DLD1 (cell line): ENCODE results near the gene NNT.
"Not testable (repeated sequence)": the region's sequence is repeated elsewhere in the genome, so short reads cannot be mapped to it uniquely, and the experiment has no call there.

ENCODE experiments used
- in situ Hi-C: cut with HindIII; loops from 2 replicates; pipeline ENCODE4 v1.10.0; 2017; ENCODE audit warnings: low sequenced_read_pairs

NNT gene

GRCh38 chr5:43702293-43702692, 99.3 kb downstream of the NNT start:
- in situ Hi-C loops: no loop called here

GRCh38 chr5:43702815-43703214, 99.8 kb downstream of the NNT start:
- in situ Hi-C loops: no loop called here

GRCh38 chr5:43704243-43704642, 101.3 kb downstream of the NNT start:
- in situ Hi-C loops: no loop called here

GRCh38 chr5:43706576-43706975, 103.6 kb downstream of the NNT start:
- in situ Hi-C loops: not testable (repeated sequence)

- in situ Hi-C loops: no loop called here
Observed at GRCh38 chr5:43711496-43711895, 108.5 kb downstream of the NNT start.

GRCh38 chr5:43712081-43712480, 109.1 kb downstream of the NNT start:
- in situ Hi-C loops: no loop called here

- in situ Hi-C loops: not testable (repeated sequence)
Observed at GRCh38 chr5:43719783-43720182, 116.8 kb downstream of the NNT start.

GRCh38 chr5:43728581-43728980, 125.6 kb downstream of the NNT start:
- in situ Hi-C loops: no loop called here

- in situ Hi-C loops: no loop called here
Observed at GRCh38 chr5:43729846-43730478, 127.0 kb downstream of the NNT start.

- in situ Hi-C loops: no loop called here
Observed at GRCh38 chr5:43730832-43731342, 127.9 kb downstream of the NNT start.

- in situ Hi-C loops: no loop called here
Observed at GRCh38 chr5:43731573-43731972, 128.6 kb downstream of the NNT start.

GRCh38 chr5:43745923-43746548, 143.1 kb downstream of the NNT start:
- in situ Hi-C loops: not testable (repeated sequence)

- in situ Hi-C loops: no loop called here
Observed at GRCh38 chr5:43750809-43751208, 147.8 kb downstream of the NNT start.

GRCh38 chr5:43753069-43753468, 150.1 kb downstream of the NNT start:
- in situ Hi-C loops: no loop called here
